Activated CD4-positive, alpha-beta T cell treated with anti-CD3 and anti-CD28 coated beads for 48 hours (primary cell): ENCODE results near the gene NEURL1B.
A peak's percentile ranks its signal among the peaks of the same experiment; 100 is the strongest.

Experiments
- DNase-seq: peaks from one replicate; pipeline ENCODE4 v3.0.0-alpha.2; 2020

Gene NEURL1B

GRCh38 chr5:172683645-172684471, 42.8 kb downstream of the NEURL1B start:
- DNase-seq, result peak; percentile 74

GRCh38 chr5:172685091-172685490, 44.0 kb downstream of the NEURL1B start:
- no peak for DNase-seq

- DNase-seq, result no peak
Measured at GRCh38 chr5:172686111-172686510, 45.0 kb downstream of the NEURL1B start.

- DNase-seq, result no peak
Measured at GRCh38 chr5:172686539-172687390, 45.7 kb downstream of the NEURL1B start.

- DNase-seq, result no peak
Measured at GRCh38 chr5:172687940-172688339, 46.9 kb downstream of the NEURL1B start.

GRCh38 chr5:172688349-172689217, 47.5 kb downstream of the NEURL1B start:
- peak; percentile 56 for DNase-seq

- no peak for DNase-seq
Measured at GRCh38 chr5:172689218-172689572, 48.1 kb downstream of the NEURL1B start.

- DNase-seq, result no peak
Measured at GRCh38 chr5:172689801-172690200, 48.7 kb downstream of the NEURL1B start.

GRCh38 chr5:172690258-172691075, 49.4 kb downstream of the NEURL1B start:
- DNase-seq, result peak; percentile 34

GRCh38 chr5:172691886-172692285, 50.8 kb downstream of the NEURL1B start:
- DNase-seq, result no peak

GRCh38 chr5:172692451-172692850, 51.4 kb downstream of the NEURL1B start:
- DNase-seq, result no peak

GRCh38 chr5:172692981-172693380, 51.9 kb downstream of the NEURL1B start:
- DNase-seq, result no peak

- DNase-seq, result no peak
Measured at GRCh38 chr5:172694061-172694460, 53.0 kb downstream of the NEURL1B start.

- no peak for DNase-seq
Measured at GRCh38 chr5:172694541-172694940, 53.5 kb downstream of the NEURL1B start.

- no peak for DNase-seq
Measured at GRCh38 chr5:172695232-172696054, 54.4 kb downstream of the NEURL1B start.

GRCh38 chr5:172696171-172696849, 55.2 kb downstream of the NEURL1B start:
- no peak for DNase-seq

GRCh38 chr5:172697123-172698121, 56.4 kb downstream of the NEURL1B start:
- DNase-seq, result peak; percentile 90

GRCh38 chr5:172699423-172699822, 58.4 kb downstream of the NEURL1B start:
- DNase-seq, result no peak

- DNase-seq, result no peak
Measured at GRCh38 chr5:172699999-172700364, 58.9 kb downstream of the NEURL1B start.
